NCI-H2029 treated with DMSO at 0.1 percent for 48 hours (cell line): ENCODE results near the gene FLT3LG.
"Not testable (repeated sequence)": the region's sequence is repeated elsewhere in the genome, so short reads cannot be mapped to it uniquely, and the experiment has no call there.

Experiments
- DNase-seq: peaks from one replicate; lab custom pipeline; 2025; lab: John Stamatoyannopoulos, UW

The FLT3LG gene

GRCh38 chr19:49441210-49441959 lies 32.6 kb upstream of the FLT3LG start, which contains the start of gene SLC17A7:
SLC17A7 (minus strand) TSS chr19:49441527; CDS start chr19:49441379, 148 bp downstream.
- DNase-seq: no peak

GRCh38 chr19:49441960-49442350 lies 32.1 kb upstream of the FLT3LG start:
- no peak for DNase-seq

- no peak for DNase-seq
Measured at GRCh38 chr19:49442354-49442753, 31.7 kb upstream of the FLT3LG start.

GRCh38 chr19:49442771-49443365 lies 31.1 kb upstream of the FLT3LG start:
- peak; percentile 52 for DNase-seq

- peak; percentile 91 for DNase-seq
Measured at GRCh38 chr19:49443366-49444099, 30.5 kb upstream of the FLT3LG start.

GRCh38 chr19:49444100-49444700 lies 29.8 kb upstream of the FLT3LG start:
- not testable (repeated sequence) for DNase-seq

- no peak for DNase-seq
Measured at GRCh38 chr19:49445997-49446396, 28.0 kb upstream of the FLT3LG start.

- DNase-seq: no peak
Measured at GRCh38 chr19:49447485-49448431, 26.3 kb upstream of the FLT3LG start.

- DNase-seq: no peak
Measured at GRCh38 chr19:49448432-49448786, 25.6 kb upstream of the FLT3LG start.

- DNase-seq: no peak
Measured at GRCh38 chr19:49450405-49450804, 23.6 kb upstream of the FLT3LG start.

GRCh38 chr19:49451430-49452181 lies 22.4 kb upstream of the FLT3LG start, which contains the start of gene PIH1D1:
PIH1D1 (minus strand) TSS chr19:49451814; CDS start chr19:49451574, 240 bp downstream.
- DNase-seq: peak; percentile 99

GRCh38 chr19:49453013-49453756 lies 20.8 kb upstream of the FLT3LG start, which contains the start of gene ALDH16A1:
ALDH16A1 (plus strand) TSS chr19:49453225; CDS start chr19:49453332, 107 bp downstream.
- DNase-seq: peak; percentile 98

- DNase-seq: no peak
Measured at GRCh38 chr19:49453757-49454240, 20.2 kb upstream of the FLT3LG start.

- DNase-seq: no peak
Measured at GRCh38 chr19:49455773-49456172, 18.2 kb upstream of the FLT3LG start.

- no peak for DNase-seq
Measured at GRCh38 chr19:49456326-49456725, 17.7 kb upstream of the FLT3LG start.

- DNase-seq: no peak
Measured at GRCh38 chr19:49458567-49458903, 15.5 kb upstream of the FLT3LG start.

- no peak for DNase-seq
Measured at GRCh38 chr19:49459388-49459787, 14.6 kb upstream of the FLT3LG start.

- DNase-seq: not testable (repeated sequence)
Measured at GRCh38 chr19:49461130-49461529, 12.9 kb upstream of the FLT3LG start.

GRCh38 chr19:49461656-49462055 lies 12.4 kb upstream of the FLT3LG start:
- no peak for DNase-seq

GRCh38 chr19:49462492-49462891 lies 11.5 kb upstream of the FLT3LG start:
- no peak for DNase-seq
